ENCODE data around the gene CACNG5.

CACNG5 gene

GRCh38 chr17:66909804-66910373 is 75.0 kb downstream of the CACNG5 start:
- DNase-seq = no peak

GRCh38 chr17:66910651-66911285 is 75.9 kb downstream of the CACNG5 start:
- no peak for DNase-seq

- DNase-seq = no peak
Observed at GRCh38 chr17:66915204-66915611, 80.3 kb downstream of the CACNG5 start.

DNA sequence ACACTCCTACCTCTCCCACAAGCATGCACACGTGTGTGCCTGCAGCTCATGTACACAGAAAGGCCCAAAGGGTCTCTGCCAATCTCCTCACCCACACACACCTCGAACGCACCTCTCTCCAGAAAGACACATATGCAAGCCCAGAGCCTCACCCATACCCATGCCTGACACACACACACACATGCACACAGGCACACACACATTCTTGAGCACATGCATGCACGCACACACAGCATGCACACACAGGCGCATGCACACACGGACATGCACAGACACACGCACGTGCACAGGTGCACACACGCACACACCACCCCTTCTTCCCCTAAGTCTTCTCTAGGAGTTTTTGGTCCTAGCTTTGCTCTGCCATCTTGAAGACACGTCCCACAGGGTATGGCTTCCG is 80.9 kb downstream of the CACNG5 start:
- DNase-seq = no peak

DNA sequence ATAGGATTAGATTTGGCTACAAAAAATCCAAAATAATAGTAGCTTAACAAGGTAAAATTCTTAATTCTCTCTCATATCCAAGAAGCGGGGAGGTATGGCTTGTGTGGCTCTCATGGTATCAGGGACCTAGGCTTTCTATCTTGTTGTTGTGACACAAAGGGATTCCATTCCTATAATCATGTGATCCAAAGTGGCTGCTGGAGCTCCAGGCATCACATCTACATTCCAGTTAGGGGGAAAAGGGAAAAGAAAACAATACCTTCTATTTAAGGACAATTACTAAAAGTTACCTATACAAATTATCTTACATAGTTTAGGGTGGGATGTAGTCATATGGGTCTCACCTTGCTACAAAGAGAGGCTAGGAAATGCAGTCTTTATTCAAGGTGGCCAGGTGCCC is 82.0 kb downstream of the CACNG5 start:
- no peak for DNase-seq

DNA sequence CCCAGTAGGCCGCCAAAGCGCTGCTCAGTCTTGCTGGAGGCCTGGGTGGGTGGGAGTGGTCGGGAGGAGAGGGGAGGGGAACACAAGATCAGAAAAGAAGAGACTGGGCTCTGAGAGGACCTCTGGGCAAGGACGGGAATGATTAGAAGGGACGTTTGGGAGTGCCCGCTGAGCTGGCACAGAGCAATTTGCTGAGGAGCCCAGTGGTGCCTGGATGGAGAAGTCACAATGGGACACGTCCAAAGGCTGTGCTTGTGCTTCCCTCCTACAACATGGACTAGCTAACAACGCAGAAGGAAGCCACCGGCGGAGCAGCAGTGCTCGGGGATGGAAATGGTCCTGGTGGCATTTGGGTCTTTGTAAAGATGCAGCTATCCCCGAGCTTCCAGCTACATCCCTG is 84.0 kb downstream of the CACNG5 start:
- no peak for DNase-seq

DNA sequence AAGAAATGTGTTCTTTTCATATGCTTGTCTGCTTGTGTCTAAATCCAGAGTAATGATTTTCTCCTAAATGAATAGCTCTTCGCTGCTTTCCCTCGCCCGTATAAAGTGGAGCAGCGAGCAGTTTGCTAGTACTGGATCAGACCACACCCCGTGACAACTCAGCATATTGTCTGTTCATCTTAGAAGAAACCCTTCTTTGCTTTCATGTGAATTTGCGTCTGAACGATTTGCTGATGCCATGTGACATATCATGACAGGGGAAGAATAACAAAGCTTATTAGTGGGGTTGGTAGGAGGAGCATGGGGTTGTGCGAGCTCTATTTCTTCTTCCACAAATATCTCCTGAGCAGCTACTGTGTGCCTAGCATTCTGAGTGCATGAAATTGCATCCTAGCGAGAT is 85.5 kb downstream of the CACNG5 start:
- DNase-seq = no peak

GRCh38 chr17:66920950-66921349 is 86.0 kb downstream of the CACNG5 start:
- DNase-seq = no peak

GRCh38 chr17:66923886-66924285 is 89.0 kb downstream of the CACNG5 start:
- no peak for DNase-seq

- no peak for DNase-seq
Observed at GRCh38 chr17:66925811-66926500, 91.0 kb downstream of the CACNG5 start.

GRCh38 chr17:66928949-66929348 is 94.0 kb downstream of the CACNG5 start:
- no peak for DNase-seq

- no peak for DNase-seq
Observed at GRCh38 chr17:66929591-66929990, 94.7 kb downstream of the CACNG5 start.

GRCh38 chr17:66930933-66931332 is 96.0 kb downstream of the CACNG5 start:
- DNase-seq = no peak

DNA sequence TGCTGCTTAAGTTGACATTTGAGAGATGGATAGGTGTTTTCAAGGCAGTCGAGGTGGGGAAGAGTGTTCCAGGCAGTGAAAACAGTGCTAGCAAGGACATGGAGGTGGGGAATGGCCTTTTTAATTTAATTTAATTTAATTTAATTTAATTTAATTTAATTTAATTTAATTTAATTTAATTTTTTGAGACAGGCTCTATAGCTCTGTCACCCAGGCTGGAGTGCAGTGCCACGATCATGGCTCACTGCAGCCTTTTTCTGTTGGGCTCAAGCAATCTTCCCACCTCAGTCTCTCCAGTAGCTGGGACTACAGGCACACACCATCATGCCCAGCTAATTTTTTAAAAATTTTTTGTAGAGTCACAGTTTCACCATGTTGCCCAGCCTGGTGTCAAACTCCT is 97.4 kb downstream of the CACNG5 start:
- DNase-seq = no peak

DNA sequence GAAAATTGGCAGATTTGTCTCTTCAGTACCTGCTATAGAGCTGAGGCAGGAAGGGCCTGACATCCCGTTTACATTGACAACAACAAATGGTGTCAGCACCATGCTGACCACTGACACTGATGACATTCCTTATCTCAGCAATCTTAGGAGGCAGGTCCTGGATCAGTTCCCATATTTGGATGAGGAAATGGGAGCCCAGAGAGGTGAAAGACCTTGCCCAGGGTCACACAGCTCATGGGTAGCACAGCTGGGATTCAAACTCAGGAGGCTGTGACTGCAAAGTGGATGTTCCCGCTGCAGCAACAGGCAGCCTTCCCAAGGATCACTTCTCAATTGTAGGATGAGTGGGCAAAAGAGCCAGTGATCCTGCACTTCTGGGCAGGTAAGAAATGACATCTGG is 99.1 kb downstream of the CACNG5 start:
- no peak for DNase-seq
